Neuronal stem cell (in vitro differentiated cells): ENCODE measurements around the gene ACOXL.

Experiments
- DNase-seq: peaks from one replicate; pipeline ENCODE4 v3.0.0-alpha.2; 2013; ENCODE audit warnings: low spot score
- H2AFZ ChIP-seq: one replicate; pipeline ENCODE4 v1.6.1; 2013; ENCODE audit warnings: mild to moderate bottlenecking, low read length, inconsistent platforms
- H2AK5ac ChIP-seq: 2 replicates; pipeline ENCODE4 v1.6.1; 2013; ENCODE audit warnings: low read depth, mild to moderate bottlenecking, inconsistent platforms, low read length, moderate library complexity, mixed read lengths
- H2BK120ac ChIP-seq: 2 replicates; pipeline ENCODE4 v1.6.1; 2013; ENCODE audit warnings: low read depth, mild to moderate bottlenecking, inconsistent platforms, low read length, moderate library complexity, mixed read lengths
- H2BK12ac ChIP-seq: one replicate; pipeline ENCODE4 v1.6.1; 2013; ENCODE audit warnings: low read length, inconsistent platforms
- H2BK15ac ChIP-seq: 2 replicates; pipeline ENCODE4 v1.6.1; 2013; ENCODE audit warnings: mild to moderate bottlenecking, low read length, inconsistent platforms, mixed read lengths
- H2BK5ac ChIP-seq: one replicate; pipeline ENCODE4 v1.6.1; 2013; ENCODE audit warnings: inconsistent platforms, mild to moderate bottlenecking, low read length, moderate library complexity
- H3K14ac ChIP-seq: one replicate; pipeline ENCODE4 v1.6.1; 2013; ENCODE audit warnings: low read length, inconsistent platforms
- H3K18ac ChIP-seq: 2 replicates; pipeline ENCODE4 v1.6.1; 2013; ENCODE audit warnings: low read length, inconsistent platforms
- H3K23ac ChIP-seq: 2 replicates; pipeline ENCODE4 v1.6.1; 2013; ENCODE audit warnings: low read depth, mild to moderate bottlenecking, mixed read lengths, low read length, inconsistent platforms; ENCODE audit not compliant: poor library complexity
- H3K27ac ChIP-seq: replicated peaks from 3 replicates; pipeline ENCODE4 v1.5.1; 2013; ENCODE audit warnings: low read length, inconsistent platforms
- H3K27me3 ChIP-seq, 3 experiments: 2 replicates each; pipeline ENCODE4 v1.6.1; 2013; ENCODE audit warnings: low read length in 3 of 3, mild to moderate bottlenecking in 2 of 3, inconsistent platforms in 1 of 3, low read depth in 1 of 3, mixed read lengths in 1 of 3, moderate library complexity in 1 of 3; ENCODE audit not compliant: control insufficient read depth in 3 of 3, insufficient read depth in 3 of 3
- H3K36me3 ChIP-seq, 2 donors: replicated peaks in 1 of 2; 2 replicates each; pipeline ENCODE4 v1.6.1; 2013; ENCODE audit warnings: low read length in 2 of 2; ENCODE audit not compliant: control insufficient read depth in 2 of 2, insufficient read depth in 2 of 2
- H3K4ac ChIP-seq: 2 replicates; pipeline ENCODE4 v1.6.1; 2013; ENCODE audit warnings: inconsistent platforms, mild to moderate bottlenecking, low read length, moderate library complexity
- H3K4me1 ChIP-seq, 2 donors: 1 replicate in 1 of 2; 2 replicates in 1 of 2; pipeline ENCODE4 v1.6.1; 2013; ENCODE audit warnings: low read length in 2 of 2, low read depth in 1 of 2; ENCODE audit not compliant: control insufficient read depth in 2 of 2, insufficient read depth in 1 of 2
- H3K4me2 ChIP-seq: one replicate; pipeline ENCODE4 v1.6.1; 2013; ENCODE audit warnings: mild to moderate bottlenecking, low read length, inconsistent platforms; ENCODE audit not compliant: insufficient read depth, poor library complexity, severe bottlenecking
- H3K4me3 ChIP-seq, 2 donors: 2 replicates each; pipeline ENCODE4 v1.5.1; 2013; ENCODE audit warnings: low read length in 2 of 2, mild to moderate bottlenecking in 2 of 2, inconsistent platforms in 1 of 2, moderate library complexity in 1 of 2
- H3K79me1 ChIP-seq: one replicate; pipeline ENCODE4 v1.6.1; 2013; ENCODE audit warnings: low read depth, mild to moderate bottlenecking, inconsistent platforms, low read length, moderate library complexity
- H3K9ac ChIP-seq: one replicate; pipeline ENCODE4 v1.6.1; 2013; ENCODE audit warnings: mild to moderate bottlenecking, low read depth, low read length, inconsistent platforms; ENCODE audit not compliant: poor library complexity
- H3K9me3 ChIP-seq, 2 donors: replicated peaks in 1 of 2; 2 replicates each; pipeline versions ENCODE3 to v1.6.1; 2013; ENCODE audit warnings: low read length in 2 of 2, mild to moderate bottlenecking in 2 of 2, inconsistent platforms in 1 of 2, low read depth in 1 of 2, mixed read lengths in 1 of 2, moderate library complexity in 1 of 2; ENCODE audit not compliant: control insufficient read depth in 2 of 2, insufficient read depth in 1 of 2
- H4K8ac ChIP-seq: one replicate; pipeline ENCODE4 v1.6.1; 2013; ENCODE audit warnings: low read depth, mild to moderate bottlenecking, inconsistent platforms, low read length, moderate library complexity
- H4K91ac ChIP-seq: one replicate; pipeline ENCODE4 v1.6.1; 2013; ENCODE audit warnings: low read length, low read depth, mild to moderate bottlenecking, inconsistent platforms; ENCODE audit not compliant: poor library complexity
- WGBS, 2 donors: extraction: QIAGEN DNeasy Blood & Tissue Kit; methylation state at CpG; one replicate each; pipeline ENCODE4 v1.1.7; 2013; ENCODE audit warnings: missing lambda C conversion rate in 2 of 2, mixed read lengths in 1 of 2; ENCODE audit not compliant: insufficient read length in 2 of 2, insufficient replicate concordance in 1 of 2; ENCODE audit errors: extremely low coverage in 2 of 2; 5-methylcytosine and 5-hydroxymethylcytosine counted together

Gene ACOXL

DNA sequence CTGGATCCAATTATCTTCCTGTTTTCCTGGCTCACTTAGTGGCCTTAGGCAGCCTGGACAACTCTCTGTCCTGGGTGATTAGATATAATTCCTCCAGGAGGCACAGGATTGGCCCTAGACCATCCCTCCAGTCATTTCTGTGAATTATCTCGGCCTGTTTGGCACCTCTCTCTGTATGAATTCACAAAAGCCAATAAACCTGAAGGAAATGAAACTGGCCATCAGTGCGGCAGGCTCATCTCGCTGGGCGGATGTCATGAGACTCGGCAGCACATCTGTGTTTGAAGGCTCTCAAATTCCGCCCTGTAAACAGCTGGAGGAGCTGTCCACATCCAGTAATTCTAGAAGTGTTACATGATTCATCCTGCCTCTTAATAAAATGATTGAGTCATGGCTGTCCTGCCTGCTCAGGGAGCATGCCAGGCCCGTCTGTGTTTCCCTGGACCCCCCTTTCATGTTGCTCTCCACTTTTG, 38.6 kb downstream of the ACOXL start:
- no peak overlapping the region for H4K8ac ChIP-seq
- H2BK12ac ChIP-seq = no peak overlapping the region
- peak overlapping the region; percentile 53 for H3K27ac ChIP-seq
- peak overlapping the region; percentile 4 for H3K18ac ChIP-seq
- no peak overlapping the region for H3K9ac ChIP-seq
- no peak for DNase-seq
- no peak overlapping the region for H2BK5ac ChIP-seq
- H3K4me1 ChIP-seq = peaks cover 7 to 26% of the 10 kb centered on the region in 2 donors
- H3K23ac ChIP-seq = no peak overlapping the region
- no peak overlapping the region for H2AFZ ChIP-seq
- no CpG with 5 or more reads among the region's 7 CpGs for WGBS, 2 donors
- no peak overlapping the region for H4K91ac ChIP-seq
- no peak overlapping the region for H2AK5ac ChIP-seq
- H2BK15ac ChIP-seq = no peak overlapping the region
- H3K4ac ChIP-seq = no peak overlapping the region
- no peaks in the 10 kb centered on the region for H3K79me1 ChIP-seq
- H3K36me3 ChIP-seq = no peaks in the 10 kb centered on the region
- H3K27me3 ChIP-seq = peaks cover 0 to 6% (median 0%) of the 10 kb centered on the region in 3 experiments
- peak overlapping the region; percentile 19 for H3K4me2 ChIP-seq
- no peak overlapping the region for H2BK120ac ChIP-seq
- H3K14ac ChIP-seq = no peak overlapping the region
- no peak overlapping the region for H3K4me3 ChIP-seq
- peaks cover 0 to 3% of the 10 kb centered on the region in 2 donors for H3K9me3 ChIP-seq

DNA sequence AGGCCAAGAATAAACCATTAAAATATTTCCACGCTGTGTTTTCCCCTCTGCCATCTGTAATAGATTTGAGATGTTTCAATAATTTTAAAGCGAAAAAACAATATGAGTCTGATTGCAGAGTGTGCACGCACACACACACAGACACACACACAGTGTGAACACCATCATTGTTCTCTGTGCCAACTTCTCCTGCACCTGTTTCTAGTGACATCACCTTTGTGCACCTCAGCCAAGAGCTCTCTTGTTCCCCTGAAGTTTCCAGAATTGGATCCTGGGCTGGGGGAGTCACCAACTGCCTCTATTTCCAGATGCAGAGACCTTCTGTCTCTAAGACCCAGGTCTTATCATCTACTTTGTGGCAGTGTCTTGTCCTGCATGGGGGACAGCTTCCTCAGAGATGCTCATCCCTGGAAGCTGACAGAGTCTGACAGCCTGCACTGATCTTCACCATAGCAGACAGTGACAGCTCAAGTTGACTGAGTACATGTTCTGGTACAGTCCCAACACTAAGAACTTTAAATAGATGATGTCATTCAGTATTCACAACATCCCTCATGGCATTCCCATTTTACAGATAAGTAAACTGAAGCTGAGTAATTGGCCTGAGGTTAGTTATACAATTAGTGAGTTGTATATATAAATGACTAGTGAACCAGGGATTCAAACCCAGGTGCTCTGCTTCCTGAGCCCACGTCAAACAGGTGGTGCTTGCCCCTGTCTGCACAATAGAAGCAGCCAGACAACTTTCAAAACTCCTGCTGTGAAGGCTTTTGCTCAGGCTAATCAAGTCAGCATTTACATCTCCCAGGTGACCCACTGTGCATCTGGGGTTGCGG, 39.4 kb downstream of the ACOXL start:
- DNase-seq = no peak
- Histone ChIP-seq H3K14ac (no peak overlapping the region), H3K23ac (no peak overlapping the region), H3K27me3 (peaks cover 0 to 11% (median 0%) of the 10 kb centered on the region in 3 experiments), H2BK15ac (no peak overlapping the region), H2BK120ac (no peak overlapping the region), H4K8ac (no peak overlapping the region), H3K36me3 (no peaks in the 10 kb centered on the region), H3K79me1 (no peaks in the 10 kb centered on the region), H3K4me3 (no peak overlapping the region), H3K9me3 (no peaks in the 10 kb centered on the region), H3K27ac (no peak overlapping the region), H2AFZ (no peak overlapping the region), H4K91ac (no peak overlapping the region), H3K4me2 (no peak overlapping the region), H3K4me1 (peaks cover 7 to 26% of the 10 kb centered on the region in 2 donors), H2BK12ac (no peak overlapping the region), H2AK5ac (no peak overlapping the region), H3K9ac (no peak overlapping the region), H2BK5ac (no peak overlapping the region), H3K18ac (peak overlapping the region; percentile 1), H3K4ac (no peak overlapping the region)
- WGBS, 2 donors = no CpG with 5 or more reads among the region's 5 CpGs

GRCh38 chr2:110772383-110772755, 40.0 kb downstream of the ACOXL start:
- WGBS, 2 donors = no CpG with 5 or more reads among the region's 6 CpGs
- Histone ChIP-seq H2BK120ac (no peak overlapping the region), H3K4me1 (peaks cover 7 to 26% of the 10 kb centered on the region in 2 donors), H3K4ac (no peak overlapping the region), H2BK15ac (no peak overlapping the region), H4K91ac (no peak overlapping the region), H2AFZ (no peak overlapping the region), H3K18ac (no peak overlapping the region), H3K4me3 (no peak overlapping the region), H3K9me3 (no peaks in the 10 kb centered on the region), H3K79me1 (no peaks in the 10 kb centered on the region), H3K27me3 (peaks cover 0 to 15% (median 0%) of the 10 kb centered on the region in 3 experiments), H3K14ac (no peak overlapping the region), H3K27ac (no peak overlapping the region), H3K9ac (no peak overlapping the region), H3K23ac (no peak overlapping the region), H3K4me2 (no peak overlapping the region), H2BK5ac (no peak overlapping the region), H3K36me3 (no peaks in the 10 kb centered on the region), H2AK5ac (no peak overlapping the region), H2BK12ac (no peak overlapping the region), H4K8ac (no peak overlapping the region)
- DNase-seq = no peak

DNA sequence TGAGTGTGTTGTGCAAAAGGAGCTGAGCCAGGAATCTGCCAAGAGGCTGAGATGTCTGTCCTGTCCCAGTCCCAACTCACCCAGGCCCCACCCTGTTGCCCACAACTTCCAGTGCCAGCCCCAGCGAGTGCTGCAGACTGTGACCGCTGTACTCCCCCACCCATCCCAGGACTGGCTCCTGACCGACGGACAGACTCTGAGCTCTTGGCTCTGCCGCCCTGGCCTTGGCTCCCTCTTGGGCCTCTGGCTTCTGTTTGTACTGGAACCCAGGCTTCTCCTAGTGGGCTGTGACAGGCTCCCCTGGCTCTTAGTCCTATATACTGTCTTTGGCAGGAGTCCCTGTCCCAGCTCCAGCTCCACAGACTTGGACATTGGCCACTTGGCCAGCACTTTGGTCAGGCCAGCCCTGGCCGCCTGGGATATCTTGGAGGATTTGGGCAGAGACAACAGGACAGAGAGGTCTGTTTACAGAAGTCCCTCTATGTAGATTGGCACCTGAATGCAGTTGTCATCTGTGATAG, 41.1 kb downstream of the ACOXL start:
- no peak overlapping the region for H3K4me3 ChIP-seq
- peaks cover 3 to 24% of the 10 kb centered on the region in 2 donors for H3K4me1 ChIP-seq
- no peak overlapping the region for H3K9ac ChIP-seq
- H2AK5ac ChIP-seq = peak overlapping the region; percentile 23
- no peak overlapping the region for H4K91ac ChIP-seq
- H3K14ac ChIP-seq = no peak overlapping the region
- H3K4ac ChIP-seq = no peak overlapping the region
- H2BK120ac ChIP-seq = no peak overlapping the region
- H3K79me1 ChIP-seq = no peaks in the 10 kb centered on the region
- peak overlapping the region; percentile 38 for H3K18ac ChIP-seq
- no peak overlapping the region for H2BK12ac ChIP-seq
- no peak overlapping the region for H3K23ac ChIP-seq
- H2AFZ ChIP-seq = no peak overlapping the region
- H4K8ac ChIP-seq = no peak overlapping the region
- H2BK5ac ChIP-seq = no peak overlapping the region
- no peaks in the 10 kb centered on the region for H3K9me3 ChIP-seq
- H2BK15ac ChIP-seq = no peak overlapping the region
- no peak for DNase-seq
- peaks cover 0 to 15% (median 0%) of the 10 kb centered on the region in 3 experiments for H3K27me3 ChIP-seq
- H3K4me2 ChIP-seq = no peak overlapping the region
- no CpG with 5 or more reads among the region's 6 CpGs for WGBS, 2 donors
- no peak overlapping the region for H3K27ac ChIP-seq
- H3K36me3 ChIP-seq = no peaks in the 10 kb centered on the region
